ENCODE data around the gene MZT1. TPM values are rescaled to one million over a fixed set of nuclear protein-coding genes. Genes with fewer than 3 reads are reported as not detected.

Gene MZT1
- total RNA-seq, 1 experiment from 2014 or later, result 34.5 TPM

Other genes starting within 250 kb of the MZT1 start
- 20.1 and 21.0 TPM in 2 replicates for gene BORA, start 294 bp upstream of the MZT1 start, total RNA-seq (2014; rRNA removed; shearing (Covaris generic))
- 33.3 and 42.3 TPM in 2 replicates for gene DIS3, start 54.3 kb upstream of the MZT1 start, total RNA-seq (2014; rRNA removed; shearing (Covaris generic))
- gene PIBF1, start 54.5 kb upstream of the MZT1 start, total RNA-seq (2014; rRNA removed; shearing (Covaris generic)), result 5.9 and 11.6 TPM in 2 replicates